GM23338 (cell line): ENCODE measurements around the gene ZNF496.

Experiments
- CREB1 ChIP-seq: fragments of 250-450 bp; sonication (Bioruptor Pico); IDR thresholded peaks from 2 replicates; pipeline ENCODE4 v1.5.0; 2020; ENCODE audit warnings: low read depth, mild to moderate bottlenecking, moderate library complexity
- EZH2 ChIP-seq: fragments of 200-600 bp; sonication (generic); IDR thresholded peaks from one replicate; pipeline ENCODE4 v1.8.0; 2017; ENCODE audit warnings: antibody characterized with exemption, mild to moderate bottlenecking, low read depth; ENCODE audit not compliant: unreplicated experiment
- EZH2phosphoT487 ChIP-seq: fragments of 200-600 bp; sonication (generic); IDR thresholded peaks from one replicate; pipeline ENCODE4 v1.8.1; 2018; ENCODE audit warnings: antibody characterized with exemption; ENCODE audit not compliant: unreplicated experiment
- JUNB ChIP-seq: IDR thresholded peaks from one replicate; pipeline ENCODE4 v1.6.1; 2016; ENCODE audit warnings: antibody characterized with exemption; ENCODE audit not compliant: unreplicated experiment
- POLR2AphosphoS5 ChIP-seq: IDR thresholded peaks from 2 replicates; pipeline ENCODE4 v1.6.1; 2016; ENCODE audit warnings: antibody characterized with exemption, low read depth
- REST ChIP-seq: IDR thresholded peaks from one replicate; pipeline ENCODE4 v1.6.1; 2018; ENCODE audit warnings: antibody characterized with exemption; ENCODE audit not compliant: unreplicated experiment
- STAT1 ChIP-seq: IDR thresholded peaks from one replicate; pipeline ENCODE4 v1.6.1; 2016; ENCODE audit warnings: antibody characterized with exemption; ENCODE audit not compliant: unreplicated experiment
- ZNF114 ChIP-seq: fragments of 250-450 bp; sonication (Bioruptor Pico); IDR thresholded peaks from 2 replicates; pipeline ENCODE4 v1.5.0; 2020; ENCODE audit warnings: mild to moderate bottlenecking, moderate library complexity
- TF ChIP-seq, protein P1 (sequence below), 2 experiments: fragments of 200-600 bp in 1 of 2; sonication (generic) in 1 of 2; conservative IDR thresholded peaks; 2 replicates each; pipeline versions ENCODE4 v1.5.1 to v1.6.1; 2016 to 2017; ENCODE audit warnings: antibody characterized with exemption in 2 of 2, low read depth in 2 of 2, mild to moderate bottlenecking in 2 of 2, moderate library complexity in 1 of 2
- TF ChIP-seq, protein P2 (sequence below): IDR thresholded peaks from 2 replicates; pipeline ENCODE4 v1.6.1; 2016; ENCODE audit warnings: antibody characterized with exemption

DNA sequence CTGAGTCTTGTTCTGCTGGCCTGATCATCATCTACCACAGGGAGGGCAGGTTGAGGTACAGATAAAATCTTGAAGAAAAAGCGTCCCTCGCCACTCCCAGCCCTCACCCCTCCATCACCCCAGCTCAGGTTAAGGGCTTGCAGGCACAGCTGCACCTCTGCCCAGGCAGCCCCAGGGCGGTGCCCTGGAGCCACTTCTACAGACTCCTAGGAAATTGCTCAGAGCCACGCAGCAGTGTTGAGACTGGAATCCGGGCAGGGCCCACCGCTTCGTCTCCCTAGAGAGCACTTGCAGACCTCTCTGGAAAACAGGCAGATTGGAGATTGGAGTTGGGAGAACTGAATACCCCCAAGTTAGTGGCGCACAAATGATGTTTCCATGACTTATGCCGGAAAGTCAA, 40.5 kb downstream of the ZNF496 start:
- TF ChIP-seq, protein P1, sequence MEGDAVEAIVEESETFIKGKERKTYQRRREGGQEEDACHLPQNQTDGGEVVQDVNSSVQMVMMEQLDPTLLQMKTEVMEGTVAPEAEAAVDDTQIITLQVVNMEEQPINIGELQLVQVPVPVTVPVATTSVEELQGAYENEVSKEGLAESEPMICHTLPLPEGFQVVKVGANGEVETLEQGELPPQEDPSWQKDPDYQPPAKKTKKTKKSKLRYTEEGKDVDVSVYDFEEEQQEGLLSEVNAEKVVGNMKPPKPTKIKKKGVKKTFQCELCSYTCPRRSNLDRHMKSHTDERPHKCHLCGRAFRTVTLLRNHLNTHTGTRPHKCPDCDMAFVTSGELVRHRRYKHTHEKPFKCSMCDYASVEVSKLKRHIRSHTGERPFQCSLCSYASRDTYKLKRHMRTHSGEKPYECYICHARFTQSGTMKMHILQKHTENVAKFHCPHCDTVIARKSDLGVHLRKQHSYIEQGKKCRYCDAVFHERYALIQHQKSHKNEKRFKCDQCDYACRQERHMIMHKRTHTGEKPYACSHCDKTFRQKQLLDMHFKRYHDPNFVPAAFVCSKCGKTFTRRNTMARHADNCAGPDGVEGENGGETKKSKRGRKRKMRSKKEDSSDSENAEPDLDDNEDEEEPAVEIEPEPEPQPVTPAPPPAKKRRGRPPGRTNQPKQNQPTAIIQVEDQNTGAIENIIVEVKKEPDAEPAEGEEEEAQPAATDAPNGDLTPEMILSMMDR (conservative IDR thresholded peaks at IDR 0.05; ENCODE audit: low read depth in 2 of 2): no peak
- TF ChIP-seq EZH2: no peak
- no peak for TF ChIP-seq REST
- no peak for TF ChIP-seq POLR2AphosphoS5
- no peak for TF ChIP-seq EZH2phosphoT487
- no peak for TF ChIP-seq STAT1
- no peak for TF ChIP-seq CREB1 (CRISPR knock-in tag)
- TF ChIP-seq JUNB: no peak
- TF ChIP-seq, protein P2, sequence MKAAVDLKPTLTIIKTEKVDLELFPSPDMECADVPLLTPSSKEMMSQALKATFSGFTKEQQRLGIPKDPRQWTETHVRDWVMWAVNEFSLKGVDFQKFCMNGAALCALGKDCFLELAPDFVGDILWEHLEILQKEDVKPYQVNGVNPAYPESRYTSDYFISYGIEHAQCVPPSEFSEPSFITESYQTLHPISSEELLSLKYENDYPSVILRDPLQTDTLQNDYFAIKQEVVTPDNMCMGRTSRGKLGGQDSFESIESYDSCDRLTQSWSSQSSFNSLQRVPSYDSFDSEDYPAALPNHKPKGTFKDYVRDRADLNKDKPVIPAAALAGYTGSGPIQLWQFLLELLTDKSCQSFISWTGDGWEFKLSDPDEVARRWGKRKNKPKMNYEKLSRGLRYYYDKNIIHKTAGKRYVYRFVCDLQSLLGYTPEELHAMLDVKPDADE: no peak
- TF ChIP-seq ZNF114 (CRISPR knock-in tag): no peak
